Ecto neural progenitor cell (in vitro differentiated cells): Measurements from ENCODE around the gene RARB.

Experiments
- DNase-seq: peaks from one replicate; pipeline ENCODE4 v3.0.0-alpha.2; 2018; ENCODE audit warnings: low spot score

The RARB gene

GRCh38 chr3:25472731-25473130 lies 44.7 kb downstream of the RARB start:
- DNase-seq: no peak

DNA sequence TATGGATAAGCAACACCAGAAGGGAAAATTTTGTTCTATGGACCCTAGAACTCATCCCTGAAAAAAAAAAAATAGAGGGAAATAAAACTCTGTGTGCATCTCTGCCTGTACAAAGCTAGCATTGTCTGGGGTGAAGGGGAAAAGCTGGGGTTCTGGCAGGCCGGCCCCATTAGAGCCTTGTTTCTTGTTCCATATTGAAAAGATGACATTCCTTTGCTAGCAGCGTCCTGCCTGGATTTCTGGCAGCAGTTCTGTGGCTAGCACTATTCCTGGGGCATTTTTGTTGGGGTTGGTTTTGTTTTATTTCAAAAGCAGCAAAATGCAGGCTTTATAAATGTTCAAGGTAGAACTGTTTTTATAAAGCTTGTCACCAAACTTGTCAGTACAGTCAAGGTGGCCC lies 45.2 kb downstream of the RARB start:
- DNase-seq: no peak

DNA sequence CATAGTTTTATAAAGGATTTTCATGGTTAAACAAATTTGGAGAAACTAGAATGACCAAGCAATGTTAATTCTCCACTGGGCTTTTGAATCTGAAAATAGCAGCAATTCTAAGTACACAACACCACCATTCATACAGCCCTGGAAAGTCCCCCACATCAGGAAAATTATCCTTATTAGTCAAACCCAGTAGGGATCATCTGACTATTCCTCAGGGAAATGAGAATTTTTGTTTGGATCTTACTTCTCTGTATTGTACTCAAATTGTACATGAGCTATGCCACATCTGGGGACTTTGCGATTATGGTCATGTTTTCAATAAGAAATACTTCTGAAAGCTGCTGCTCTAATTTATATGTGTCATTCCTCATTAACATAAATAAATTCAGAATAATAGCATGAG lies 46.0 kb downstream of the RARB start:
- no peak for DNase-seq

GRCh38 chr3:25476639-25477038 lies 48.6 kb downstream of the RARB start:
- no peak for DNase-seq

- DNase-seq: no peak
Measured at GRCh38 chr3:25478211-25478757, 50.2 kb downstream of the RARB start.

DNA sequence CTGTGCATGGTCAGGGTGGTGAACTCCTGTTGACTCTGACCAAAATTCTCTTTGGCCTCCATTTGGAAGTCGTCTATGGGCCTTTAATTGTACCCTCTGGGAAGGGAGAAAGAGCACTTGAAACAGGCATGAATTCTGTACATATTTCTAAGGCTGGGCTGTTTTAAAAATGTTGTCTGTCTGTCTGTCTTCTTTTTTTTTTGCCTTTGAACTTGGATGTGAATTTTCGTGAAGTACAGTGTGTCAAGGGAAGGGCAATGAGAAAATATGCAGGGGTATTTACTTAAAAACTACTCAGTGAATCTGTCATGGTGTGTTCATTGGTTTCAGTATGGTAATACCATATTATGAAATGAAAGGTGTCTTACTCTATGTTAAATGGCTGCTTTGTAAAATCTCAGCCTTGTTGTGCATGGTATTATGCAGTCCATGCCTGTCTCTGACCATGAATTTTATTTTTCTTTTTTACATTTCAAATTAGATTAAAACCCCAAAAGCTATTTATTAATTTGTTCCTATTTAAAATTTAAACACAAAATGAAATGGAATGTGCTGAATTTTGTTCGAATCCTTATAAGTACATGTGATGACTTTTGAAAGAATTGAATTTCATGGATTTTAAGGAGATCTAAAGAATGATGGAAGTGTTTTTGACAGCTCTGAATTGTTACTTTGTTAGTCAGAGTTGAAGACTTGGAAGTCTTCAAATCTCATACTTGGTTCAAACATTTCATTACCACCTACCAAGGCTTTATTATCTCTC lies 51.1 kb downstream of the RARB start:
- DNase-seq: no peak

GRCh38 chr3:25479727-25480010 lies 51.6 kb downstream of the RARB start:
- DNase-seq: no peak

- DNase-seq: no peak
Measured at GRCh38 chr3:25480811-25481210, 52.7 kb downstream of the RARB start.

DNA sequence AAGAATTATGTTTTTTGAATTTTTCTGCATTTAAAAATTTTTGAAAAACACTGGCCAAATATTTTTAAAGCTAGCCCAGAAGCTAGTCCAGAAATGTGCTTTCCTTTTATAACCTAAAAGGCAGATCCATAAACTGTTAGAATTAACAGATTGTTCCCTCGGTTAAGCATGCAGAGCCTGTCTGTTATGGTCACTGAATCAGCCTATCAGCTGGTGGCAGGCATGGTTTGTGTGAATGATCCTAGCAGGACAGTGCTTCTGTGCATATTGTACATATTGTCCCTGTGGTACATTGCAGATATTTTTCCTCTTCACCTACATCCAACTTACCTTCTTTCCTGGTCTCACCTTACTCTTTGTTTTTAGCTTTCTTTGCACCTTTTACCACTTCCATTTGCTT lies 53.3 kb downstream of the RARB start:
- no peak for DNase-seq

DNA sequence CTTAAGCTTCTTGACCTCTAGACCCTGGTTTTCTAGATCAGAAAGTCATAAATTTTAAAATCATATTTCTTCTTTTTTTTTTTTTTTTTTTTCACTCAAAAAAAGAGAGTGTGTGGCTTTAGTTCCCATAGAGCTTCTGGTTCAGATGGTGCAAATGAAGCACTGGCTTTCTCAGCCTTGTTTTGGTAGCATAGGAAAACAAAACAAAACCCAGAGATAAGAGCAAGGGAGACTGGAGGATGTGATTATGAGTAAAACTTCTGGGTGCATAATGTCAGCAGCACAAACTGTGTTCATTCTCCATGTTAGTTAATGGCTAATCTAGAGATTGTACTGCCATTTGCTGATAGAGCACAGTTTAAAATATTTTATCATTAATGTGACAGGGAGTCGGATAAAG lies 55.4 kb downstream of the RARB start:
- no peak for DNase-seq

DNA sequence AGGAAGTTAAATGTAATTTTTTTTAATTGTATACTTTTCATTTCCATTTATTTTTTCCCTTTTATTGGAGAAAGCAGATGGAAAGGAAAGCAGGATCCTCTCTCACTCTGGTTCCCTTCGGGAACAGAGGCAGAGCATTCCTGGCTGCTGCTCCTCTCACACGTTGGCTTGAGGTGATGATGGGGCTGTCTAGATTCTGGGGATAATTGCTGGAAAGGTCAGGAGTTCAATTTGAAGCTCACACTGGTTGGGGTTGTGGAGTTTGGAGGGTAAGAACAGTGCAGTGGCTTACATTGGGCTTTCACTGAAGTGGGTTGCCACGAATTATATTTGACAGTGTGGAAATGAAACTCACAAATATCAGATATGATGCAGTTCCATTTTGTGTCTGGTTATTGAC lies 57.6 kb downstream of the RARB start:
- DNase-seq: no peak

DNA sequence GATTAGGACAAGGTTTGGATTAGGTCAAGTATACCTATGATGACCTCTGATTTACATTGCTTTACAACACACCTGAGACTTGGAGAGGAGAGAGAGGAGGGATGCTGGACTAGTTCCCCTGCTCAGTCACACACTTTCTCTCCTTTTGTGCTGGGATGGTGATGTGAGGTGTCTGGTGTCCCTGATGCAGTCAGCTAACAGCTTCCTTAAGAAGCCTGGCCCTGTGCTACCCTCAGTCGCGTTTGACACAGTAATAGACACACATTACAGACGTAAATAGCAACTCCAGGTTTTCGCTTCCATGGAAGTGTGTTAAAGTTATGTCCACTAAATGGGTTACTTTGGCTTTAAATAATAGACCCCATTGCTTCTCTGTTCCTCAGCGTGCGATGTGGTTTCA lies 58.9 kb downstream of the RARB start:
- DNase-seq: no peak

DNA sequence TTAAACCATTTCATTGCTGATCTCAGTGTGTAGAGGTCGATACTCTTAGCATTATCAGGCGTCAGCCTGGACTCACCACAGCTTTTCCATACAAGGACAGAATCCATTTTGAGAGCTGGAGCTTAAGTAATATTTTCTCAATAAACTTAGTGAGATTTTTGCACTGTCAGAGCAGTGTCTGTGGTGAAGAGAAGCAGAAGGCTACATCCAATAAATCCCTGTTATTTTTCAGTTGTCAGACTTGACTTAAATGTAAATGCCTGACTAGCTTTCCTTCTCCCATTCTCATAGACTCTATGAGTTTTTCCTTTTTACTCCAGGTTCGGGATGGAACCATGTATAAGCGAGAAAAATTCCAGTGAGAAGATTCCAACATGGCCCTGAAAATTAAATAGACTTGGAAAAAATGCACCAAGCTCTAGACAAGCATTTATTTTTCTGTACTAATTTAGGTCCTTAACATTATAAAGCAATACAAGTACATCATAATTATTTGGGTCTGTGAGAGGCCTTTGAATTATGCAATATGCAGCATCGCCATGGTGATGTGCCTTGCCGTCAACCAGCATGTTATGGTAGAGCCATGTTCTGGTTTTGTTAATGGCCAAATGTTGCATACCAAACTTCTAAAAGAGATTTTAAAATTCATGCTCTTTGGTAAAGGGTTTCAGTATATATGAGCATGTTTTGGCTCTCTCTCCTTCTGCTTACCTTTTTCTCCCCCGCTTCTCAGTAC lies 62.0 kb downstream of the RARB start:
- no peak for DNase-seq

GRCh38 chr3:25493246-25493645 lies 65.2 kb downstream of the RARB start:
- DNase-seq: no peak

GRCh38 chr3:25493786-25494185 lies 65.7 kb downstream of the RARB start:
- no peak for DNase-seq

DNA sequence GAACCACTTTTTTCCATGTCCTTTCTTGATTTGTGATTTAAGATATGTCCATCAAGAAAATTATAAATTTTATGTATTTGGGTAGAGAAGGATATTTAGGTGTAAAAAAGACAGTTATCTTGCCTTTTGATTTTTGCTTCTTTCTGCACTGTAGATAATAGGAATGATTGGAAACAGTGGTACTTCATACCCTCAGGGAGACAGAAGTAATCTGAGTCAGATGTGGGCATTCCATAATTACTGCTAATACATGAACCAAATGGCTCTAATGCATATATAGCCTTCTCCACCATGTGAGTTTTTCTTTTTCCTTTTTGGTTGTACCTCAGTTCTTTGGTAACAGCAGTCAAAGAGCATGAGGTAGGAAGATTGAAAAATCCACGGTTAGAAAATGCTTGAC lies 67.2 kb downstream of the RARB start:
- DNase-seq: no peak

DNA sequence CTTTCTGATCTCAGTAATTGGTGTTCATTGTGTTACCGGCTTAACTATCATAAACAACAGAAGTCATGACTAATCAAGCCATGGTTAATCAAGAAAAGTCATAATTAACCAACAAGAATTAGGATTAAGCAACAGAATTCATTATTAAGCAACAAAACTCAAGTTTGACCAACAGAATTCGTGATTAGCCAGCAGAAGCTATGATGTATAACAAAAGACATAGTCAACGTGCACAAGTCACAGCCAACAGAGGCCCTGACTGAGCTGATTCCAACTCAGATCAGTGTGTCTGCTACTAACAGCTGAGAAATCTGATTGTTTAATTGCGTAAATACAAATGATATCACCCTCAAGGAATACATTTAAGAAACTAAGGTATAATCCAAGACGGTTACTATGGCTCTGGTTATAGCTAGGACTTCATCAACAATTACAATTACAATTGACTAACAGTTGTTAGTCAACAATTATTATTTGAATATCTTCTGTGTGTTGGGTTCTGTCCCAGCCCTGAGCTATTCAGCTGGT lies 67.7 kb downstream of the RARB start:
- no peak for DNase-seq

- DNase-seq: no peak
Measured at GRCh38 chr3:25497096-25497495, 69.0 kb downstream of the RARB start.

DNA sequence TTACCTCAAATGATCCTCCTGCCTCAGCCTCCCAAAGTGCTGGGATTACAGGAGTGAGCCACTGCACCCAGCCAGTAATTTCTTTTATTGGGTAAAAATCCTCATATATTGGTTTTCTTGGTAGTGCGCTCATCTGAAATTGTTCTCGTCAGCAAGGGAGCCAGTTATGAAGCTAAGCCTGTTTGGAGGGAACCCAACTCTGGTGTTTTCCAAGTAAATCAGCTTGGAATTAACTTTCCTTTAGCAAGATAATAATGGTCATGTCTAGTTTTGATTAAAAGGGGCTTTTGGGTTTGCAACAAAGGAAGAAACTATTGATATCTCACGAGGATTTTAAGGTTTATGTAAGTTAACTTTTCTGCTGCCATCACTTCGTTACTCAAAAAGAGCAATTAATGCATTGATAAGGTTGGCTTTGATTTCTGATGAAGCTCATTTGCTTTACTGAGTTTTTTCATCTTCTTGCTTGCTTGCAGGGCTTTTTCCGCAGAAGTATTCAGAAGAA lies 72.7 kb downstream of the RARB start:
- DNase-seq: no peak

DNA sequence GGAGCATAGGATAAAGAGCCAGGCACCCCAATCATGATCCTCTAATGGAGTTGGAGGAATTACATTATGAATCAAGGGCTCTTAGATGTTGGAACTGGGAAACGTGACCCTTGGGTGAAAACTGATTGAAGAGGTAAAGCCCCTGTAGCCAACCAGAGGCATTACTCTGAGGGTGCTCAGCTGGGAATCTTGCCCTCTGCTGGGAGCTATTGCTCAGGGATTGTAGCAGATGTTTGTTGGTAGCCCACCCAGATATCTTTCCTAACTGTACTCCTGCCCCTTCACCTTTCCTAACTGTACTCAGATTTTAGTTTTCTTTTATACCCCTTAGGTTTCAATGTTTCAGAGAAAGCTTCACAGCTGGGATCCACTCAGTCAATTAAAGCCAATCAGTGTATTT lies 74.2 kb downstream of the RARB start:
- no peak for DNase-seq

- no peak for DNase-seq
Measured at GRCh38 chr3:25503898-25504301, 75.8 kb downstream of the RARB start.

DNA sequence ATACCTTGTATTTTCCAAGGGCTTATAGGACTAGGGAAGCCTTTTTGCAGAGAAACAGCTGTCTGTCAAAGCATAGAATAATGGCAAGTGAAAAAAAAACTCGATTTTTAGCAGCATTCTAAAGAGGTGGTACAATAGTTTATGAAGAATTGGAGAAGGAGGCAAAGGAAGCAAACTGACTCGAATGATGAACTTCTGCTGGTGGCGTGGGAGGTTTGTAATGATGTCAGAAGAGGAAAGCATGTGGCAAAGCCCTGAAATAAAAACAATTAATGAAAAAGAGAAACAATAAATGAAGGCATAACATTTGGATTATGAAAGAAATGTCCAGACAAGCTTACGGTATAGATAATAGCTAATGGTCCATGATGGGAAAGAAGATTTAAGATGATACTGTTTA lies 77.5 kb downstream of the RARB start:
- DNase-seq: no peak

DNA sequence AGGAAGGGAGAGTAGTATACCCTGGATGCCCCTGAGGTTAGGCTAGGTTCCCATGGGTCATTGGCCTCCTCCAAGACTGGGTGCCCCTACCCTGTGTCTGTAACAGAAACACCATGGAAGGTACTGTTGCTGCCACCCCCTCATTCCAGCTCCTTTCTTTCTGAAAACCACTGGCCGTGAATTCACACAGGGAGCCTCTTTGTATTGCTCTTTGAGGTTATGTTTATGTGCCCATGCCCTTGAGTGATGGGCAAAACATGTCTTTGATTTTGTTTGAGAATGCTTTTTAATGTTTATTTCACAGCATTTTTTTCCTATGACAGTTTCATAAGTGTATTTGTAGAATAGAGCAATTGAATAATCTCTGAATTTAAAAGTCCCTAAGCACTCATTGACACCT lies 79.7 kb downstream of the RARB start:
- no peak for DNase-seq
